RWPE2 (cell line): ENCODE data around the gene RPS18.
A peak's percentile ranks its signal among the peaks of the same experiment; 100 is the strongest.
"Not testable (repeated sequence)": the region's sequence is repeated elsewhere in the genome, so short reads cannot be mapped to it uniquely, and the experiment has no call there.

ENCODE experiments used
- ATAC-seq: fragments of 200-7000 bp; cut with Tn5 transposase; 3 replicates; pipeline ENCODE4 v1.9.1; 2021; ENCODE audit warnings: low read depth
- DNase-seq: peaks from one replicate; pipeline ENCODE4 v3.0.0-alpha.2; 2020; ENCODE audit warnings: low spot score
- H3K27ac ChIP-seq: fragments of 450-650 bp; 2 replicates; pipeline ENCODE4 v1.5.1; 2017; ENCODE audit warnings: mild to moderate bottlenecking; ENCODE audit not compliant: poor library complexity, severe bottlenecking
- H3K27me3 ChIP-seq: fragments of 250-450 bp; sonication (Bioruptor Pico); 2 replicates; pipeline ENCODE4 v1.5.1; 2021; ENCODE audit warnings: mild to moderate bottlenecking, moderate library complexity; ENCODE audit not compliant: insufficient read depth, poor library complexity, severe bottlenecking
- H3K36me3 ChIP-seq: fragments of 250-450 bp; sonication (Bioruptor Pico); 2 replicates; pipeline ENCODE4 v1.5.1; 2020; ENCODE audit warnings: low read depth, mild to moderate bottlenecking, moderate library complexity
- H3K4me1 ChIP-seq: fragments of 250-450 bp; sonication (Bioruptor Pico); 2 replicates; pipeline ENCODE4 v1.5.1; 2021; ENCODE audit warnings: mild to moderate bottlenecking, moderate library complexity; ENCODE audit not compliant: insufficient read depth, poor library complexity, severe bottlenecking
- H3K4me3 ChIP-seq: fragments of 250-450 bp; sonication (Bioruptor Pico); 2 replicates; pipeline ENCODE4 v1.5.1; 2021; ENCODE audit warnings: mild to moderate bottlenecking, moderate library complexity; ENCODE audit not compliant: severe bottlenecking
- H3K9me3 ChIP-seq: fragments of 250-450 bp; sonication (Bioruptor Pico); 2 replicates; pipeline ENCODE4 v1.5.1; 2021; ENCODE audit warnings: mild to moderate bottlenecking, moderate library complexity; ENCODE audit not compliant: severe bottlenecking
- TF ChIP-seq, protein P1 (sequence below): fragments of 450-650 bp; IDR thresholded peaks from one replicate; pipeline ENCODE4 v1.5.1; 2017; ENCODE audit warnings: mild to moderate bottlenecking, moderate library complexity; ENCODE audit not compliant: poor library complexity, severe bottlenecking

RPS18 gene

GRCh38 chr6:33279257-33279695 lies 7.4 kb downstream of the RPS18 start:
- no peak overlapping the region for H3K4me3 ChIP-seq
- TF ChIP-seq, protein P1, sequence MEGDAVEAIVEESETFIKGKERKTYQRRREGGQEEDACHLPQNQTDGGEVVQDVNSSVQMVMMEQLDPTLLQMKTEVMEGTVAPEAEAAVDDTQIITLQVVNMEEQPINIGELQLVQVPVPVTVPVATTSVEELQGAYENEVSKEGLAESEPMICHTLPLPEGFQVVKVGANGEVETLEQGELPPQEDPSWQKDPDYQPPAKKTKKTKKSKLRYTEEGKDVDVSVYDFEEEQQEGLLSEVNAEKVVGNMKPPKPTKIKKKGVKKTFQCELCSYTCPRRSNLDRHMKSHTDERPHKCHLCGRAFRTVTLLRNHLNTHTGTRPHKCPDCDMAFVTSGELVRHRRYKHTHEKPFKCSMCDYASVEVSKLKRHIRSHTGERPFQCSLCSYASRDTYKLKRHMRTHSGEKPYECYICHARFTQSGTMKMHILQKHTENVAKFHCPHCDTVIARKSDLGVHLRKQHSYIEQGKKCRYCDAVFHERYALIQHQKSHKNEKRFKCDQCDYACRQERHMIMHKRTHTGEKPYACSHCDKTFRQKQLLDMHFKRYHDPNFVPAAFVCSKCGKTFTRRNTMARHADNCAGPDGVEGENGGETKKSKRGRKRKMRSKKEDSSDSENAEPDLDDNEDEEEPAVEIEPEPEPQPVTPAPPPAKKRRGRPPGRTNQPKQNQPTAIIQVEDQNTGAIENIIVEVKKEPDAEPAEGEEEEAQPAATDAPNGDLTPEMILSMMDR, result no peak
- ATAC-seq, result no peak
- no peaks in the 10 kb centered on the region for H3K9me3 ChIP-seq
- peaks cover 23% of the 10 kb centered on the region for H3K4me1 ChIP-seq
- H3K27ac ChIP-seq, result no peak overlapping the region
- no peaks in the 10 kb centered on the region for H3K27me3 ChIP-seq
- H3K36me3 ChIP-seq, result peaks cover 54% of the 10 kb centered on the region
- no peak for DNase-seq

GRCh38 chr6:33279971-33280511 lies 8.2 kb downstream of the RPS18 start:
- Histone ChIP-seq H3K4me1 (peaks cover 15% of the 10 kb centered on the region), H3K9me3 (no peaks in the 10 kb centered on the region), H3K4me3 (no peak overlapping the region), H3K27ac (no peak overlapping the region), H3K36me3 (peaks cover 54% of the 10 kb centered on the region), H3K27me3 (no peaks in the 10 kb centered on the region)
- ATAC-seq, result peak; percentile 63
- DNase-seq, result no peak
- TF ChIP-seq, protein P1, result peak; percentile 57

GRCh38 chr6:33280539-33280938 lies 8.7 kb downstream of the RPS18 start:
- Histone ChIP-seq H3K27me3 (no peaks in the 10 kb centered on the region), H3K4me3 (no peak overlapping the region), H3K27ac (no peak overlapping the region), H3K4me1 (peaks cover 10% of the 10 kb centered on the region), H3K36me3 (peaks cover 54% of the 10 kb centered on the region), H3K9me3 (no peaks in the 10 kb centered on the region)
- DNase-seq (no peak), ATAC-seq (no peak)
- TF ChIP-seq, protein P1, result no peak

- H3K9me3 ChIP-seq, H3K4me3 ChIP-seq, H3K27ac ChIP-seq, ATAC-seq, DNase-seq, H3K27me3 ChIP-seq, H3K4me1 ChIP-seq: not testable (repeated sequence)
- peaks cover 61% of the 10 kb centered on the region for H3K36me3 ChIP-seq
Observed at GRCh38 chr6:33285214-33285613, 13.3 kb downstream of the RPS18 start.

- ATAC-seq, result no peak
- H3K36me3 ChIP-seq, result peaks cover 70% of the 10 kb centered on the region
- TF ChIP-seq, protein P1, result no peak
- H3K27ac ChIP-seq, result no peak overlapping the region
- H3K9me3 ChIP-seq, result no peaks in the 10 kb centered on the region
- H3K4me3 ChIP-seq, result no peak overlapping the region
- DNase-seq, result no peak
- H3K27me3 ChIP-seq, result no peaks in the 10 kb centered on the region
- H3K4me1 ChIP-seq, result no peaks in the 10 kb centered on the region
Observed at GRCh38 chr6:33286946-33287914, 15.4 kb downstream of the RPS18 start.
